NOMO-1 (cell line): ENCODE data around the gene ROBO3.

ENCODE experiments used
- DNase-seq, 2 experiments: peaks; one replicate each; lab custom pipeline; 2025; ENCODE audit not compliant: unreplicated experiment in 2 of 2; lab: John Stamatoyannopoulos, UW

ROBO3 gene

GRCh38 chr11:124865181-124865901 lies at the start of gene ROBO3:
ROBO3 (plus strand) TSS chr11:124865432; CDS start chr11:124865578, 146 bp downstream.
- DNase-seq: no peak

GRCh38 chr11:124817036-124817435 lies 48.2 kb upstream of the ROBO3 start:
- DNase-seq: no peak

- DNase-seq: no peak
These were observed 43.1 kb upstream of the ROBO3 start for GRCh38 chr11:124821995-124822730.

GRCh38 chr11:124823512-124824376 lies 41.5 kb upstream of the ROBO3 start:
- no peak for DNase-seq

- DNase-seq: no peak
These were observed 39.4 kb upstream of the ROBO3 start for GRCh38 chr11:124825876-124826275.

- DNase-seq: no peak
These were observed 35.2 kb upstream of the ROBO3 start for GRCh38 chr11:124829986-124830385.

- DNase-seq: no peak
These were observed 34.5 kb upstream of the ROBO3 start for GRCh38 chr11:124830749-124831148.

- no peak for DNase-seq
These were observed 33.3 kb upstream of the ROBO3 start for GRCh38 chr11:124831897-124832296.

GRCh38 chr11:124832571-124832970 lies 32.7 kb upstream of the ROBO3 start:
- DNase-seq: no peak

GRCh38 chr11:124834526-124835180 lies 30.6 kb upstream of the ROBO3 start:
- DNase-seq: no peak

GRCh38 chr11:124835918-124836317 lies 29.3 kb upstream of the ROBO3 start:
- DNase-seq: no peak

- peak; percentile 45 to 64 for DNase-seq
These were observed 27.8 kb upstream of the ROBO3 start for GRCh38 chr11:124837491-124837856.

- no peak for DNase-seq
These were observed 26.5 kb upstream of the ROBO3 start for GRCh38 chr11:124838805-124839127.

- DNase-seq: no peak
These were observed 25.9 kb upstream of the ROBO3 start for GRCh38 chr11:124839128-124839971.

GRCh38 chr11:124839972-124840621 lies 25.1 kb upstream of the ROBO3 start:
- no peak for DNase-seq

- no peak for DNase-seq
These were observed 24.6 kb upstream of the ROBO3 start for GRCh38 chr11:124840666-124841065.

GRCh38 chr11:124841201-124841600 lies 24.0 kb upstream of the ROBO3 start:
- no peak for DNase-seq

- DNase-seq: no peak
These were observed 23.4 kb upstream of the ROBO3 start for GRCh38 chr11:124841840-124842239.

- no peak for DNase-seq
These were observed 22.9 kb upstream of the ROBO3 start for GRCh38 chr11:124842305-124842704.

- no peak for DNase-seq
These were observed 21.7 kb upstream of the ROBO3 start for GRCh38 chr11:124843616-124843910.
